ENCODE data around the gene GIN1.
"Not testable (repeated sequence)": the region's sequence is repeated elsewhere in the genome, so short reads cannot be mapped to it uniquely, and the experiment has no call there.

GIN1 gene

GRCh38 chr5:103108086-103108485 lies 11.9 kb downstream of the GIN1 start:
- DNase-seq: no peak

DNA sequence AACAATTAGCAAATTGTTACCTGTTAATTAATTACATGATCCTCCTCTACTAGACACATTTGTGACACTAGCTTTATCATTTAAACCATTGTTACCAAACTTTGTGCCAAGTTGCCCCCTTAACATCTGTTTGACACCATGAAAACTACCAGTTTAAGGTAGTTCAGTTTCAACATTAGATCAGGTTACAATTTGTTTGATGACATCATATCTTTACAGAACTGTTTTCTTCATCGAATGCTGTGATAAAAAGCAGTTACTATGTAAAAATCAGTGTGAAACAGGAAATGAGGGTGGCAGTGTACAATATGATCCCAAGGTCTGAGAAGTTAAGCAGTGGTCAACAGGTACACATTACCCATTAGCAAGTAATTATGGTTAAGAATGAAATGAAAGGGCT lies 17.7 kb downstream of the GIN1 start:
- no peak for DNase-seq

DNA sequence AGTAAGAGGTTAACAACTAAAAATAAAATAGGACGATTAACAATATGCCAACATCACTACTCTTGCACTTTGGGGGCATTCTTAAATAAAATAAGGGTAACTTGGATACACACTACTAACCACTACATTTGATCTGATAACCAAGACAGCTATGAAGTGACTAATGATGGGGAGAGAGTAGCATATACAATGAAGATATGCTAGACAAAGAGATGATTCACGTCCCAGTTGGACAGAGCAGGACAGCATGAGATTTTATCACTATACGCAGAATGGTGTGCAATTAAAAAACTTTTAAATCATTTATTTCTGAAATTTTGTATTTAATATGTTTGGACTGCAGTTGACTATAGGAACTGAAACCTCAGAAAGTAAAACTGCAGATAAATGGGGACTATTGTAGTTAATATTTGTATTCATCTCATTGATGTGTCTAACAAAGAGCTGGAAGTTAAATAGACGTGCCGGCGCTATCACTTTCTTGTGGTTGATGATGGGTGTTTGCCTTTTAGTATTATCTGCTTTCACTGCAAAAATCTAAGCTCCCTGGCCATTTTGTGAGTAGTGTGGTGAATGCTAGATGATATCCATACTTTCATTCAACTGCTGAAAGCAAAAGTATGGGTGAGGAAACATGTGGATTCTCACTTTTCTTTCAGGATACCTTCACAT lies 18.7 kb downstream of the GIN1 start:
- no peak for DNase-seq

DNA sequence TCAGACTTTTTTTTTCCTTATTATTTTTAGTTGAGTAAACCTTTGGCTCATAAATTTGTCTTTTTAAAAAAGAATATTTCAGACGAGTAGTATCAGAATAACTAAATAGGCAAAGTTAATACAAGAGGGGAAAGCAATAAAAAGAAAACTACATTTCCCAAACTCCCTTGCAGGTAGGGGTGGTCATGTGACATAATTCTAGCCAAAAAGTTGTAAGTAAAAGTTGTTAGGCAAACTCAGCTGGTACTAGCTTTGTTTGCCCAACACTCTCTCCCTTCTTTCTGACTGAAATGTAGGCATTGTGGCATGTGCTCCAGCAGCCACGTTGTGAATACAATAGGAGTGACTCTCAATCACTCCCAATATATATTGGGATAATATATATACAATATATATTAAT lies 20.9 kb downstream of the GIN1 start:
- no peak for DNase-seq

DNA sequence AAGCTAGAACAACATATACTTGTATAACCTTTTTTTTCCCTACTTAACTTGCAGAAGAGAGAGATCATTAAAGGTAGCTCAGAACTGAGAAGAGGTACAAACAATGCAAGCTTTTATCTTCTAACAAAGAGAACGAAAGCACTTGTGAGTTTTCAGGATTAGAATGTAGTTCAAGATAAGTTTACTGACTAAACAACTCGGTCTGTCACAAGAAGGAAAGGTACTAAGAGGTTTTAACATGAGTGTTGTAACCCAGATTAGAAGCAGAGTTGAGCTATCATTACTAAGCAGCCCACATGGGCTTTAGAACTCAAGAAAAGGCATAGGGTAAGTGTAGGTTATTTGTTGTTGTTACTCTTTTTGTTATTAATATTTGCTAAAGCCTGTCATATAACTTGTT lies 25.2 kb downstream of the GIN1 start:
- DNase-seq: no peak

DNA sequence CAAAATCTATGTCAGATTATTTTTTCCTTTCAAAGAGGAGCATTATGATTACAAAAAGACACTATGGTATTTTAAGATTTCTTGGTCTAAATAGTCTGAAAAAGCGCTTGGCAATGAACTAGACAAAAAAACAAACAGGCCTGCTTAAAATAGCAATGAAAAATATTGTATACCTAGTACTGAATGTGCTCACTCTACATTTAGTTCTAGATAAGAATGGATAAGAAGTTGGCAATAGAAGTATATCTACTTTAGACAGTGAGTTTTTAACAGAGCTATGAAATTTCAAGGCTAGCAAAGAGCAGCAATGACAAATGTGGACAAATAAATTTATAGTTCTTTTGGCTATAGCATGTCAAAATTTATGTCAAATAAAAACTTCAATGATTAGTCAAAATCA lies 26.2 kb downstream of the GIN1 start:
- DNase-seq: no peak

DNA sequence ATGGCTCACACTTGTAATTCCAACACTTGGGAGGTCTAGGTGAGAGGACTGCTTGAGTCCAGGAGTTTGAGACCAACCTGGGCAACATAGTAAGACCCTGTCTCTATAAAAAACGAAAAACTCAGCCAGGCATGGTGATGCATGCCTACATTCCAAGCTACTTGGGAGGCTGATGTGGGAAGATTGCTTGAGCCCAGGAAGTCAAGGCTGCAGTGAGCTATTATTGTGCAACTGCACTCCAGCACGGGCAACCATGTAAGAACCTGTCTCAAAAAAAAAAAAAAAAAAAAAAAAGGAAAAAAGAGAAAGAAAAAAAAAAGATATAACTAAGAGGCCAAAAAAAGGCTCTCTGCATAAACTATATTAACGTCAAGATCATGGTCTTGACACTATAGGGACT lies 27.3 kb downstream of the GIN1 start:
- no peak for DNase-seq

DNA sequence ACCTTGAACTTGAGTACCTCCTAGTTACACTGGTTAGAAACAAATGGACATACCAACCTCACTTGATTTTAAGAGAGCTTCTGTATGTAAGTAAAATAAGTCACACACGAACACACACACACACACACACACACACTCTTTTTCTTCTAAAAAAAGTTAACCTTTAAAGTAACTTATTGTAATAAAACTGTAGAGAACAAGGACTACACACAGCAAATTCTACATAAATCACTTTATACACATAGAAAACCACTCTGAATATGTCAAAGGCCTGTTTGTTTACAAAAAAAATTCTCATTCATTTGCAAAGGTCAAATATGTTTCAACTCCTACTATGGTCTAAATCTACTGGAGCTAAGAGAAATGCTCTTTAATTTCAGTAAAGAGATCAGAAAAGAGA lies 29.1 kb downstream of the GIN1 start:
- no peak for DNase-seq

DNA sequence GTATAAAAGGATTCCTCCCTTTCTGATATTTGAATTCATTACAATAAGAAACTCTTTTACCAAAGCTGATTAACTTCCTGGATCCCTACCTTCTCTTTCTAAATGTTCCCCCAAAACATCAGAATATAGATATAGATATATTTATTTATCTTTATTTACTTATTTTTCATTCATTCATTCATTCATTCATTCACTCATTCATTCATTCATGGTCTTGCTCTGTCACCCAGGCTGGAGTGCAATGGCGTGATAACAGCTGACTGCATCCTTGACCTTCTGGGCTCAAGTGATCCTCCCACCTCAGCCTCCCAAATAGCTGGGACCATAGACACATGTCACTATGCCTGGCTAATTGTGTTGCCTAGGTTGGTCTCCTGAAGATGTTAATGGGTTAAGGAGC lies 30.7 kb downstream of the GIN1 start:
- DNase-seq: no peak

DNA sequence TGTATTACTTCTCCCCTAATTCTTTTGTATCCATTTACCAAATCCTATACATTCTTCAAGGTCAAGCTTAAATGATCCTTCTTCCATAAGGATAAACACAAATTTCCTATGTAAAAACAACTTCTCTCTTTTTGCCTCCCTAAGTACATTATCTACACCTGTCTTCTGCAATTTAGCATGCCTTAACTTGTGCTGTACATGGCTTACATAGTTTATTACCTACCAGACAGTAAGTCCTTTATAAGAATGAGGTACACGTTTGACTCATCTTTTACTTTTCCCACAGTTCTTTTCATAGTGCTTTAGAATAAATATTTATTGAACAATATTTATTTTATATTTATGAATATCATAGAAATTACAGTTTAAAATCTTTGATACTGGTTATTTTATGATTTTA lies 33.4 kb downstream of the GIN1 start:
- no peak for DNase-seq

GRCh38 chr5:103079796-103080195 lies 40.1 kb downstream of the GIN1 start:
- DNase-seq: no peak

- no peak for DNase-seq
Observed at GRCh38 chr5:103075442-103075841, 44.5 kb downstream of the GIN1 start.

- not testable (repeated sequence) for DNase-seq
Observed at GRCh38 chr5:103073500-103073899, 46.4 kb downstream of the GIN1 start.

DNA sequence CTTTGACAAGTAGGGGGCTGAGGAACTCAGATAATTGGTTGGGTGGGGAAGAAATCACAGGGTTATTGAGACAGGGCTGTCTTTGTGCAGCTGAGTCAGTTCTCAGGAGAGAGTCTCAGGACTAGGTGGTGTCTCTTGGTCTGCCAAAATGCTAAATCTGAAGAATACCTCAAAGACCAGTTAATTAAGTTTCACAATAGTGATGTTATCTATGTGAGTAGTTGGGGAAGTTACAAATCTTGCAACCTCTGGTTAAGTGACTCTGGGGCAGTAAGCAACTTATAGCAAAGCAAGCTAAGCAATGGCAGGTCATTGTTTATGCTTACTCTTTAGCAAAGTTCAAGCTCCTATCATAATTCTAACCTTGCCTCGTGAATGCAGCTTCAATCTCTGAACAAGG lies 53.6 kb downstream of the GIN1 start:
- no peak for DNase-seq

- DNase-seq: no peak
Observed at GRCh38 chr5:103060424-103060954, 59.4 kb downstream of the GIN1 start.

DNA sequence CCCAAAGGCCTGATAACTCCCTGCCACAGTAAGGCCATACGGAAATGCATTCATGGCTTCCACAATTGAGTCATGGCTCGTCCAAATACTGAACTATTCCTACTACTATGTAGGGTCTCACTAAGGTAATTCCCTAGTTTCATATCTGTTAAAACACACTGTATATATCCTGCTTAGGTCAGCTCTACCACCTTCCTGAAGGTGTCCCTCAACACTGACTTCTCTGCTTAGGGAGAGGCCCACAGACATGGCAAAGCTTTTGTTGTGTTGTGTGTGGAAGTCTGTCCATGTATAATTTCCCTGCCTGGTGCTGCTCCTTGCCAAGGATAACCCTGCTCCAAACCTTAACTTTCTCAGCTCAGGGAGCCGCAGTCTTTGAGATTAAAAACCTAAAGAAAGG lies 60.4 kb downstream of the GIN1 start:
- no peak for DNase-seq

- DNase-seq: no peak
Observed at GRCh38 chr5:103057208-103058130, 62.5 kb downstream of the GIN1 start.

- DNase-seq: not testable (repeated sequence)
Observed at GRCh38 chr5:103046706-103047105, 73.2 kb downstream of the GIN1 start.

- peak; percentile 55 for DNase-seq
Observed at GRCh38 chr5:103041071-103041676, 78.8 kb downstream of the GIN1 start.

GRCh38 chr5:103037673-103038455 lies 82.1 kb downstream of the GIN1 start:
- no peak for DNase-seq

GRCh38 chr5:103036601-103037000 lies 83.3 kb downstream of the GIN1 start:
- DNase-seq: no peak

Measured in NCI-H1436 (cell line).